Spleen (tissue), 11 donors: ENCODE data around the gene CHID1. TPM values are rescaled to one million over a fixed set of nuclear protein-coding genes. Genes with fewer than 3 reads are reported as not detected.

Source experiments
- DNase-seq: peaks from one replicate; pipeline ENCODE4 v3.0.0-alpha.2; 2020
- H3K27ac ChIP-seq, 8 donors: fragments of 200-600 bp; sonication (generic) in 7 of 8; 1 replicate in 4 of 8; 2 replicates in 4 of 8; pipeline versions ENCODE4 v1.5.0 to v1.8.0; 2016 to 2021; ENCODE audit warnings: inconsistent platforms in 4 of 8, mild to moderate bottlenecking in 4 of 8, moderate library complexity in 1 of 8
- H3K27me3 ChIP-seq, 7 donors: fragments of 200-600 bp; sonication (generic) in 6 of 7; replicated peaks in 1 of 7; 1 replicate in 4 of 7; 2 replicates in 3 of 7; pipeline versions ENCODE4 v1.5.0 to v1.8.0; 2016 to 2021; ENCODE audit warnings: inconsistent platforms in 3 of 7, mild to moderate bottlenecking in 1 of 7
- H3K36me3 ChIP-seq, 6 donors: fragments of 200-600 bp; sonication (generic) in 5 of 6; 1 replicate in 4 of 6; 2 replicates in 2 of 6; pipeline versions ENCODE4 v1.5.0 to v1.8.0; 2016 to 2021; ENCODE audit warnings: inconsistent platforms in 2 of 6
- H3K4me1 ChIP-seq, 6 donors: fragments of 200-600 bp; sonication (generic) in 5 of 6; 1 replicate in 3 of 6; 2 replicates in 3 of 6; pipeline versions ENCODE4 v1.5.0 to v1.8.0; 2016 to 2021; ENCODE audit warnings: inconsistent platforms in 3 of 6
- H3K4me3 ChIP-seq, 8 donors: fragments of 200-600 bp; sonication (generic) in 7 of 8; 1 replicate in 4 of 8; 2 replicates in 4 of 8; pipeline versions ENCODE4 v1.5.0 to v1.8.0; 2016 to 2021; ENCODE audit warnings: inconsistent platforms in 4 of 8, mild to moderate bottlenecking in 4 of 8, moderate library complexity in 2 of 8
- H3K9me3 ChIP-seq, 8 donors: fragments of 200-600 bp; sonication (generic) in 7 of 8; 1 replicate in 4 of 8; 2 replicates in 4 of 8; pipeline versions ENCODE4 v1.5.0 to v1.8.0; 2016 to 2021; ENCODE audit warnings: inconsistent platforms in 4 of 8
- POLR2A ChIP-seq, 3 donors: fragments of 450-650 bp; IDR thresholded peaks; one replicate each; pipeline ENCODE4 v1.5.1; 2017; ENCODE audit warnings: antibody characterized with exemption in 3 of 3, mild to moderate bottlenecking in 1 of 3
- POLR2AphosphoS5 ChIP-seq, 3 donors: sonication (generic); formaldehyde crosslinking; IDR thresholded peaks; one replicate each; pipeline ENCODE4 v1.5.1; 2017; ENCODE audit warnings: antibody characterized with exemption in 3 of 3
- WGBS, 5 donors: extraction: QIAGEN DNeasy Blood & Tissue Kit in 3 of 5; methylation state at CpG; one replicate each; pipeline versions ENCODE4 v1.1.5 to v1.1.7; 2013 to 2018; 5-methylcytosine and 5-hydroxymethylcytosine counted together
- intact Hi-C: fragments of 100-400 bp; cut with DNase I; formaldehyde crosslinking; loops from one replicate; pipeline ENCODE4 v1.15.0; 2023; ENCODE audit warnings: low total_unique reads
- polyA plus RNA-seq, 3 donors: library from polyadenylated mRNA; stranded (reverse); fragments of 200-250 nt; gene quantifications; one replicate each; pipeline ENCODE4 v1.2.1, GENCODE V29; 2013
- total RNA-seq, 7 donors: library from RNA; depleted of rRNA in 3 of 7; stranded (reverse); fragments of >200 nt in 3 of 7; fragmentation: NEBNext Ultra II Directional in 4 of 7; extraction: Animal tissue kit (Norgen Biotek cat#: 25700) in 4 of 7; gene quantifications; one replicate each; pipeline versions ENCODE4 v1.1.0 to v1.2.1, GENCODE V29; 2016 to 2021
- TF ChIP-seq, protein P1 (sequence below), 11 experiments: fragments of 200-600 bp in 7 of 11; fragments of 450-650 bp in 4 of 11; sonication (generic) in 4 of 11; IDR thresholded peaks in 8 of 11; conservative IDR thresholded peaks in 3 of 11; 1 replicate in 7 of 11; 2 replicates in 4 of 11; pipeline versions ENCODE4 v1.4.0 to v1.8.0; 2016 to 2021; ENCODE audit warnings: antibody characterized with exemption in 11 of 11, inconsistent platforms in 4 of 11, mild to moderate bottlenecking in 1 of 11
- donor health status: healthy with polysubstance abuse.
- donor health status: DM: no; HTN: no; CAD: no; lungs with moderate emphysema.
- donor health status: DM: no; HTN: no; CAD: no.
- donor health status: Bipolar disorder and iron deficiency.
- donor health status: healthy.
- donor health status: DM: no; HTN: no; CAD: no.
- donor health status: DM: yes; HTN: yes; CAD: no.

Gene CHID1
- total and polyA plus RNA-seq, 10 donors = 37.2 to 218 (median 117) TPM

- TF ChIP-seq, protein P1, sequence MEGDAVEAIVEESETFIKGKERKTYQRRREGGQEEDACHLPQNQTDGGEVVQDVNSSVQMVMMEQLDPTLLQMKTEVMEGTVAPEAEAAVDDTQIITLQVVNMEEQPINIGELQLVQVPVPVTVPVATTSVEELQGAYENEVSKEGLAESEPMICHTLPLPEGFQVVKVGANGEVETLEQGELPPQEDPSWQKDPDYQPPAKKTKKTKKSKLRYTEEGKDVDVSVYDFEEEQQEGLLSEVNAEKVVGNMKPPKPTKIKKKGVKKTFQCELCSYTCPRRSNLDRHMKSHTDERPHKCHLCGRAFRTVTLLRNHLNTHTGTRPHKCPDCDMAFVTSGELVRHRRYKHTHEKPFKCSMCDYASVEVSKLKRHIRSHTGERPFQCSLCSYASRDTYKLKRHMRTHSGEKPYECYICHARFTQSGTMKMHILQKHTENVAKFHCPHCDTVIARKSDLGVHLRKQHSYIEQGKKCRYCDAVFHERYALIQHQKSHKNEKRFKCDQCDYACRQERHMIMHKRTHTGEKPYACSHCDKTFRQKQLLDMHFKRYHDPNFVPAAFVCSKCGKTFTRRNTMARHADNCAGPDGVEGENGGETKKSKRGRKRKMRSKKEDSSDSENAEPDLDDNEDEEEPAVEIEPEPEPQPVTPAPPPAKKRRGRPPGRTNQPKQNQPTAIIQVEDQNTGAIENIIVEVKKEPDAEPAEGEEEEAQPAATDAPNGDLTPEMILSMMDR (IDR thresholded peaks at IDR 0.05 in 8 of 11, conservative IDR thresholded peaks at IDR 0.05 in 3 of 11) = no peak
- TF ChIP-seq POLR2A (IDR thresholded peaks at IDR 0.05) (no peak), POLR2AphosphoS5 (IDR thresholded peaks at IDR 0.05) (no peak)
- Histone ChIP-seq H3K4me3 (no peak overlapping the region), H3K36me3 (peaks cover 5 to 60% (median 16%) of the 10 kb centered on the region in 6 donors), H3K27me3 (no peaks in the 10 kb centered on the region), H3K9me3 (no peaks in the 10 kb centered on the region), H3K27ac (peak overlapping the region in 2 of 8 donors; percentile 9 to 40), H3K4me1 (peaks cover 5 to 52% (median 38%) of the 10 kb centered on the region in 6 donors)
- intact Hi-C loops = no loop called here
- DNase-seq = no peak
- WGBS, 5 donors = 85 to 88% (median 87%) methylated on average over 5 of the region's 5 CpGs; no CpG with 5 or more reads in 1 of the 5 donors
Measured at GRCh38 chr11:908273-908672, 2.3 kb downstream of the CHID1 start.

GRCh38 chr11:907668-908067 is 2.9 kb downstream of the CHID1 start:
- Histone ChIP-seq H3K4me3 (no peak overlapping the region), H3K27me3 (no peaks in the 10 kb centered on the region), H3K36me3 (peaks cover 5 to 66% (median 23%) of the 10 kb centered on the region in 6 donors), H3K4me1 (peaks cover 5 to 47% (median 38%) of the 10 kb centered on the region in 6 donors), H3K9me3 (no peaks in the 10 kb centered on the region), H3K27ac (peak overlapping the region in 2 of 8 donors; percentile 6 to 40)
- WGBS, 5 donors = 39 to 65% (median 58%) methylated on average over 2 of the region's 2 CpGs
- DNase-seq = no peak
- intact Hi-C loops = no loop called here
- TF ChIP-seq, protein P1 (IDR thresholded peaks at IDR 0.05 in 8 of 11, conservative IDR thresholded peaks at IDR 0.05 in 3 of 11) = no peak
- no peak for TF ChIP-seq POLR2A (IDR thresholded peaks at IDR 0.05)
- no peak for TF ChIP-seq POLR2AphosphoS5 (IDR thresholded peaks at IDR 0.05)

- WGBS, 5 donors = 90 to 96% (median 91%) methylated on average over 7 of the region's 7 CpGs
- H3K27ac ChIP-seq = no peak overlapping the region
- H3K9me3 ChIP-seq = no peaks in the 10 kb centered on the region
- peaks cover 10 to 83% (median 40%) of the 10 kb centered on the region in 6 donors for H3K36me3 ChIP-seq
- TF ChIP-seq, protein P1 (IDR thresholded peaks at IDR 0.05 in 8 of 11, conservative IDR thresholded peaks at IDR 0.05 in 3 of 11) = no peak
- TF ChIP-seq POLR2A (IDR thresholded peaks at IDR 0.05) = no peak
- TF ChIP-seq POLR2AphosphoS5 (IDR thresholded peaks at IDR 0.05) = no peak
- H3K27me3 ChIP-seq = no peaks in the 10 kb centered on the region
- intact Hi-C loops = no loop called here
- no peak for DNase-seq
- no peak overlapping the region for H3K4me3 ChIP-seq
- peaks cover 0 to 33% (median 28%) of the 10 kb centered on the region in 6 donors for H3K4me1 ChIP-seq
Measured at GRCh38 chr11:905952-906351, 4.7 kb downstream of the CHID1 start.

GRCh38 chr11:904380-904779 is 6.2 kb downstream of the CHID1 start:
- intact Hi-C loops = no loop called here
- no peak for DNase-seq
- Histone ChIP-seq H3K4me3 (no peak overlapping the region), H3K27ac (no peak overlapping the region), H3K36me3 (peaks cover 15 to 99% (median 55%) of the 10 kb centered on the region in 6 donors), H3K27me3 (no peaks in the 10 kb centered on the region), H3K9me3 (no peaks in the 10 kb centered on the region), H3K4me1 (peaks cover 0 to 22% (median 18%) of the 10 kb centered on the region in 6 donors)
- 94 to 96% (median 94%) methylated on average over 6 to 7 of the region's 7 CpGs for WGBS, 5 donors
- TF ChIP-seq POLR2AphosphoS5 (IDR thresholded peaks at IDR 0.05) = no peak
